LNCaP clone FGC (cell line): ENCODE data around the gene SEMA4D.

ENCODE experiments used
- DNase-seq: peaks from one replicate; pipeline ENCODE4 v3.0.0-alpha.2; 2011; ENCODE audit warnings: low read depth
- H3K4me3 ChIP-seq: 2 replicates; pipeline ENCODE4 v1.5.1; 2011; ENCODE audit warnings: mild to moderate bottlenecking, low read depth, low read length, control low read depth
- CTCF ChIP-seq: IDR thresholded peaks from 2 replicates; pipeline ENCODE4 v1.5.1; 2012; ENCODE audit warnings: mild to moderate bottlenecking; ENCODE audit not compliant: control insufficient read depth, insufficient read depth; ENCODE audit errors: extremely low read depth

The SEMA4D gene

GRCh38 chr9:89339807-89340206, 158.1 kb downstream of the SEMA4D start:
- no peak for TF ChIP-seq CTCF
- no peak for DNase-seq
- no peak overlapping the region for H3K4me3 ChIP-seq

GRCh38 chr9:89330513-89330912, 167.4 kb downstream of the SEMA4D start:
- no peak overlapping the region for H3K4me3 ChIP-seq
- DNase-seq, result no peak
- TF ChIP-seq CTCF, result no peak

- no peak for TF ChIP-seq CTCF
- DNase-seq, result no peak
- H3K4me3 ChIP-seq, result no peak overlapping the region
Observed at GRCh38 chr9:89329917-89330316, 168.0 kb downstream of the SEMA4D start.

- peak; percentile 83 for DNase-seq
- no peak for TF ChIP-seq CTCF
- H3K4me3 ChIP-seq, result no peak overlapping the region
Observed at GRCh38 chr9:89328064-89328463, 169.8 kb downstream of the SEMA4D start.

- no peak for DNase-seq
- H3K4me3 ChIP-seq, result no peak overlapping the region
- no peak for TF ChIP-seq CTCF
Observed at GRCh38 chr9:89325733-89326132, 172.2 kb downstream of the SEMA4D start.

- H3K4me3 ChIP-seq, result no peak overlapping the region
- no peak for DNase-seq
- TF ChIP-seq CTCF, result no peak
Observed at GRCh38 chr9:89323390-89323789, 174.5 kb downstream of the SEMA4D start.

GRCh38 chr9:89319015-89319905, 178.7 kb downstream of the SEMA4D start:
- peak overlapping the region; percentile 69 for H3K4me3 ChIP-seq
- DNase-seq, result no peak
- no peak for TF ChIP-seq CTCF
